ENCODE results near the gene DNAJA2.

- TF ChIP-seq CTCF (IDR thresholded peaks at IDR 0.05) (no peak), POLR2A (IDR thresholded peaks at IDR 0.05) (no peak)
These were observed 67.0 kb downstream of the DNAJA2 start for GRCh38 chr16:46906360-46907060.

All from uterus (tissue), 2 donors.